ENCODE results near the gene GNAI2. TPM values are rescaled to one million over a fixed set of nuclear protein-coding genes. Genes with fewer than 3 reads are reported as not detected.
A peak's percentile ranks its signal among the peaks of the same experiment; 100 is the strongest.
"Not testable (repeated sequence)": the region's sequence is repeated elsewhere in the genome, so short reads cannot be mapped to it uniquely, and the experiment has no call there.

GNAI2 gene
- total and polyA plus RNA-seq, 8 donors = 26.9 to 104 (median 51.9) TPM

DNA sequence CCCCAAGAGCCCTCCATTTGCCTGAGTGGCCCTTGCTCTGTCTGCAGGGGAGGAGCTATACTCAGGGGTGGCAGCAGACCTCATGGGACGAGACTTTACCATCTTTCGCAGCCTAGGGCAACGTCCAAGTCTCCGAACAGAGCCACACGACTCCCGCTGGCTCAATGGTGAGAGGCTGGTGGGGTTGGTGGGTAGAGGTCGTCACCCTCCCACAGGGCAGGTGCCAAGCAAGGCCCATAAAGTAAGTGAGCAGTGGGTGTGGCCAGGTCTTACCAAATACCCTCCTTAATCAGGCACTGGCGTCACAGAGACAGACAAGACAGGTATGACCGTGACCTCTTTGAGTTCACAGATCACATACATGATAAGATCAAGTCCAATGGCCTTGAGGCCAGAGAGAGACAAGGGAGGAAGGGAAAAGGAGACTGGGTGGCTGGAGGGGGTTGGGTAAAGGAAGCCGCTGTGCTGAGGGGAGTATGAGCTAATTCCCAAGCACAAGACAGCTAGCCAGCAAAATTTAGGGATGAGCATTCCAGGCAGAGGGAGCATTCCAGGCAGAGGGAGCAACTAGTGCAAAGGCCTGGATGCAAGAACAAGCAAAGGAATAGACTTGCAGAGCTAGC lies 35.4 kb downstream of the GNAI2 start:
- TF ChIP-seq, protein P1, sequence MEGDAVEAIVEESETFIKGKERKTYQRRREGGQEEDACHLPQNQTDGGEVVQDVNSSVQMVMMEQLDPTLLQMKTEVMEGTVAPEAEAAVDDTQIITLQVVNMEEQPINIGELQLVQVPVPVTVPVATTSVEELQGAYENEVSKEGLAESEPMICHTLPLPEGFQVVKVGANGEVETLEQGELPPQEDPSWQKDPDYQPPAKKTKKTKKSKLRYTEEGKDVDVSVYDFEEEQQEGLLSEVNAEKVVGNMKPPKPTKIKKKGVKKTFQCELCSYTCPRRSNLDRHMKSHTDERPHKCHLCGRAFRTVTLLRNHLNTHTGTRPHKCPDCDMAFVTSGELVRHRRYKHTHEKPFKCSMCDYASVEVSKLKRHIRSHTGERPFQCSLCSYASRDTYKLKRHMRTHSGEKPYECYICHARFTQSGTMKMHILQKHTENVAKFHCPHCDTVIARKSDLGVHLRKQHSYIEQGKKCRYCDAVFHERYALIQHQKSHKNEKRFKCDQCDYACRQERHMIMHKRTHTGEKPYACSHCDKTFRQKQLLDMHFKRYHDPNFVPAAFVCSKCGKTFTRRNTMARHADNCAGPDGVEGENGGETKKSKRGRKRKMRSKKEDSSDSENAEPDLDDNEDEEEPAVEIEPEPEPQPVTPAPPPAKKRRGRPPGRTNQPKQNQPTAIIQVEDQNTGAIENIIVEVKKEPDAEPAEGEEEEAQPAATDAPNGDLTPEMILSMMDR (IDR thresholded peaks at IDR 0.05) = no peak
- FAIRE-seq = no peak
- H3K4me3 ChIP-seq = no peak overlapping the region
- no peak for ATAC-seq
- H3K9me3 ChIP-seq = no peaks in the 10 kb centered on the region
- H3K36me3 ChIP-seq = peaks cover 0 to 12% (median 4%) of the 10 kb centered on the region in 3 donors
- WGBS, 2 donors = 37 to 39% methylated on average over 10 of the region's 10 CpGs
- intact Hi-C loops (cut with DNase I) = loop anchor here in 2 of 3 donors (5.0 kb wide), 2 partner anchors 44 to 79 kb away; partner anchors contain the start of gene GNAT1 (in 1 of the 2)
- peak in 1 of 6 donors; percentile 33 for DNase-seq
- peak overlapping the region; percentile 87 to 94 (median 90) for H3K27ac ChIP-seq
- peaks cover 20 to 31% (median 29%) of the 10 kb centered on the region in 3 donors for H3K4me1 ChIP-seq
- H3K27me3 ChIP-seq = no peaks in the 10 kb centered on the region

DNA sequence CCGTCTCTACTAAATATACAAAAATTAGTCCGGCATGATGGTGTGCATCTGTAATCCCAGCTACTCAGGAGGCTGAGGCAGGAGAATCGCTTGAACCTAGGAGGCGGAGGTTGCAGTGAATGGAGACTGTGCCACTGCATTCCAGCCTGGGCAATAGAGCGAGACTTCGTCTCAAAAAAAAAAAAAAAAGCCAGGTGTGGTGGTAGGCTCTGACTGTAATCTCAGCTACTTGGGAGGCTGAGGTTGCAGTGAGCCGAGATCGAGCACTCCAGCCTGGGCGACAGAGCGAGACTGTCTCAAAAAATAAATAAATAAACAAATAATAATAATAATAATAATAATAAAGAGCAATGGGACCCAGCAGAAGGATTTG lies 36.5 kb downstream of the GNAI2 start:
- FAIRE-seq, H3K9me3 ChIP-seq, DNase-seq, H3K4me3 ChIP-seq, ATAC-seq, H3K27me3 ChIP-seq: not testable (repeated sequence)
- H3K36me3 ChIP-seq = peaks cover 0 to 18% (median 5%) of the 10 kb centered on the region in 3 donors
- peaks cover 15 to 24% (median 24%) of the 10 kb centered on the region in 3 donors for H3K4me1 ChIP-seq
- intact Hi-C loops (cut with DNase I) = loop anchor here in 2 of 3 donors (5.0 kb wide), 2 partner anchors 45 to 80 kb away; partner anchors contain the start of gene GNAT1 (in 1 of the 2)
- 60 to 62% methylated on average over 10 of the region's 10 CpGs for WGBS, 2 donors
- peak overlapping the region in 3 of 4 donors; percentile 2 to 93 (median 11) for H3K27ac ChIP-seq

DNA sequence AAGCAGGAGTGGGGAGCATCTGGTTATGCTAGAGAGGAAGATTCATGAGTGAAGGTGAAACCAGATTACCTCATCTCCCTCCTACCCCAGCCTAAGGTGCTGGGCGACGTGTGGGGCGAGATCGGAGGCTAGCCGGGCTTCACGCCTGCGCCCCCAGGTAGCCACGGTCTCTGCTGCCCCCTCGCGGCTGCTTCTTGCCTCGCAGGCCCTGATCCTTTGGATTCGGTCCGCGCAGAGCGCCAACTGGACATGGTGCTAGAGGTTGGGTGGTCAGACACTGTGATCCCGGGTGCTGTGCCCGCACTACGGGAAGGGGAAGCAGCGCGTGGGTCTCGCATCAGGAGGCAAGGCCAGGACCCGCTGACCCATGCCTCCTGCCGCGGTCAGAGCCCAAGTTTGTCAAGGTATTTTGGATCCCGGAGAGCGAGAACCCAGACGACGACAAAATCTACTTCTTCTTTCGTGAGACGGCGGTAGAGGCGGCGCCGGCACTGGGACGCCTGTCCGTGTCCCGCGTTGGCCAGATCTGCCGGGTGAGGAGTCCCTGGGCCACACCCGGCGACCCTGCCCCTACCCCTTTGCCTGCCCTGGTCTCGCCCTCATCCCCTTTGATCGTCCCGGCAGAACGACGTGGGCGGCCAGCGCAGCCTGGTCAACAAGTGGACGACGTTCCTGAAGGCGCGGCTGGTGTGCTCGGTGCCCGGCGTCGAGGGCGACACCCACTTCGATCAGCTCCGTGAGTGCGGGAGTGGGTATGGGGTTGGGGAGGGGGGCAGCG lies 37.1 kb downstream of the GNAI2 start:
- peaks cover 0 to 18% (median 5%) of the 10 kb centered on the region in 3 donors for H3K36me3 ChIP-seq
- peak overlapping the region in 1 of 4 donors; percentile 26 for H3K4me3 ChIP-seq
- no peaks in the 10 kb centered on the region for H3K9me3 ChIP-seq
- DNase-seq = peak; percentile 79 to 99 (median 92)
- no peaks in the 10 kb centered on the region for H3K27me3 ChIP-seq
- H3K4me1 ChIP-seq = peaks cover 9 to 19% (median 18%) of the 10 kb centered on the region in 3 donors
- ATAC-seq = peak; percentile 53 to 78 (median 69)
- TF ChIP-seq, protein P1 (IDR thresholded peaks at IDR 0.05) = peak; percentile 96 to 98 (median 96)
- no peak for FAIRE-seq
- peak overlapping the region in 3 of 4 donors; percentile 2 to 93 (median 11) for H3K27ac ChIP-seq
- 16 to 19% methylated on average over 60 to 61 of the region's 61 CpGs for WGBS, 2 donors
- intact Hi-C loops (cut with DNase I) = loop anchor here in 2 of 3 donors (5.0 kb wide), 2 partner anchors 46 to 81 kb away; partner anchors contain the start of gene GNAT1 (in 1 of the 2)

DNA sequence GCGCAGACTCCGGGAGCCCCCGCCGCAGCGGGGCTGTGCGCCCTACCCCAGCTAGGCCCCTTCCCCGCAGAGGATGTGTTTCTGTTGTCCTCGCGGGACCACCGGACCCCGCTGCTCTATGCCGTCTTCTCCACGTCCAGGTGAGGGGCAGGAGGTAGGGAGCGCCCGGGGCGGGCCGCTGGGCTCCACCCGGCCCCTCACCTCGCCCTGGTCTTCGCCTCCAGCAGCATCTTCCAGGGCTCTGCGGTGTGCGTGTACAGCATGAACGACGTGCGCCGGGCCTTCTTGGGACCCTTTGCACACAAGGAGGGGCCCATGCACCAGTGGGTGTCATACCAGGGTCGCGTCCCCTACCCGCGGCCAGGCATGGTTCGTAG lies 37.7 kb downstream of the GNAI2 start:
- H3K27me3 ChIP-seq = no peaks in the 10 kb centered on the region
- DNase-seq (peak in 1 of 6 donors; percentile 36), ATAC-seq (no peak), FAIRE-seq (no peak)
- H3K27ac ChIP-seq = no peak overlapping the region
- no peak overlapping the region for H3K4me3 ChIP-seq
- peaks cover 0 to 18% (median 5%) of the 10 kb centered on the region in 3 donors for H3K36me3 ChIP-seq
- intact Hi-C loops (cut with DNase I) = loop anchor here in 2 of 3 donors (5.0 kb wide), 2 partner anchors 46 to 81 kb away; partner anchors contain the start of gene GNAT1 (in 1 of the 2)
- peaks cover 4 to 14% (median 14%) of the 10 kb centered on the region in 3 donors for H3K4me1 ChIP-seq
- 71 to 75% methylated on average over 27 to 31 of the region's 31 CpGs for WGBS, 2 donors
- H3K9me3 ChIP-seq = no peaks in the 10 kb centered on the region
- TF ChIP-seq, protein P1 (IDR thresholded peaks at IDR 0.05) = no peak

All from pancreas (tissue), 10 donors.